AG10803 (cell line): Measurements from ENCODE around the gene LIME1.

Experiments
- DNase-seq: peaks from one replicate; pipeline ENCODE4 v3.0.0; 2010; ENCODE audit warnings: low read depth
- H3K4me3 ChIP-seq: 2 replicates; pipeline ENCODE4 v1.5.1; 2011; ENCODE audit warnings: mild to moderate bottlenecking, low read length, control low read depth
- TF ChIP-seq, protein P1 (sequence below): conservative IDR thresholded peaks from 2 replicates; pipeline ENCODE4 v1.5.1; 2011; ENCODE audit warnings: mild to moderate bottlenecking, low read length, control low read depth, inconsistent platforms

The LIME1 gene

DNA sequence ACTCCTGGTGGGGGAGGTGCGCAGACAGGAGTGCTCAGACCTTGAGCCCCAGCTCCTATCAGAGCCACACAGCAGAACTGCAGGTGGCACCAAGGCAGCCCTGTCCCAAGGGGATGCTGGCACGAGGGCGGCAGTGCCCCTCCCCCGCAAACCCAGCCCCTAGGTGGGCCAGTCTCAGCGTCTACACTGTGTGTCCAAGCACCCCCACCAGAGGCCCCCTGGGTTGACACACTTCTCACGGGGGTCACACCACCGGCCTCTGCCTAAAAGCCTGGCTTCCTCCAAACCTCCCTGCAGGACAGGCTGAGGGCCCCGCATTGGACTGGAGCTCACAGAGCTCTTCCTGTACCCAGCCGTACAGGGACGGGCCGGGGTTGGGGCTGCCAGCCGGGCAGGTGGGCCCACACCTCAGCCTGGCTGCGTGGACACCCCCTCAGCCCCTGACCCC, 11.2 kb downstream of the LIME1 start:
- TF ChIP-seq, protein P1, sequence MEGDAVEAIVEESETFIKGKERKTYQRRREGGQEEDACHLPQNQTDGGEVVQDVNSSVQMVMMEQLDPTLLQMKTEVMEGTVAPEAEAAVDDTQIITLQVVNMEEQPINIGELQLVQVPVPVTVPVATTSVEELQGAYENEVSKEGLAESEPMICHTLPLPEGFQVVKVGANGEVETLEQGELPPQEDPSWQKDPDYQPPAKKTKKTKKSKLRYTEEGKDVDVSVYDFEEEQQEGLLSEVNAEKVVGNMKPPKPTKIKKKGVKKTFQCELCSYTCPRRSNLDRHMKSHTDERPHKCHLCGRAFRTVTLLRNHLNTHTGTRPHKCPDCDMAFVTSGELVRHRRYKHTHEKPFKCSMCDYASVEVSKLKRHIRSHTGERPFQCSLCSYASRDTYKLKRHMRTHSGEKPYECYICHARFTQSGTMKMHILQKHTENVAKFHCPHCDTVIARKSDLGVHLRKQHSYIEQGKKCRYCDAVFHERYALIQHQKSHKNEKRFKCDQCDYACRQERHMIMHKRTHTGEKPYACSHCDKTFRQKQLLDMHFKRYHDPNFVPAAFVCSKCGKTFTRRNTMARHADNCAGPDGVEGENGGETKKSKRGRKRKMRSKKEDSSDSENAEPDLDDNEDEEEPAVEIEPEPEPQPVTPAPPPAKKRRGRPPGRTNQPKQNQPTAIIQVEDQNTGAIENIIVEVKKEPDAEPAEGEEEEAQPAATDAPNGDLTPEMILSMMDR = no peak
- no peak overlapping the region for H3K4me3 ChIP-seq
- no peak for DNase-seq

GRCh38 chr20:63748070-63748933, 11.8 kb downstream of the LIME1 start:
- TF ChIP-seq, protein P1 = no peak
- DNase-seq = no peak
- no peak overlapping the region for H3K4me3 ChIP-seq

- DNase-seq = no peak
- TF ChIP-seq, protein P1 = no peak
- H3K4me3 ChIP-seq = no peak overlapping the region
These were observed 12.4 kb downstream of the LIME1 start for GRCh38 chr20:63748934-63749270.

- TF ChIP-seq, protein P1 = no peak
- DNase-seq = no peak
- no peak overlapping the region for H3K4me3 ChIP-seq
These were observed 13.4 kb downstream of the LIME1 start for GRCh38 chr20:63749597-63750508.

DNA sequence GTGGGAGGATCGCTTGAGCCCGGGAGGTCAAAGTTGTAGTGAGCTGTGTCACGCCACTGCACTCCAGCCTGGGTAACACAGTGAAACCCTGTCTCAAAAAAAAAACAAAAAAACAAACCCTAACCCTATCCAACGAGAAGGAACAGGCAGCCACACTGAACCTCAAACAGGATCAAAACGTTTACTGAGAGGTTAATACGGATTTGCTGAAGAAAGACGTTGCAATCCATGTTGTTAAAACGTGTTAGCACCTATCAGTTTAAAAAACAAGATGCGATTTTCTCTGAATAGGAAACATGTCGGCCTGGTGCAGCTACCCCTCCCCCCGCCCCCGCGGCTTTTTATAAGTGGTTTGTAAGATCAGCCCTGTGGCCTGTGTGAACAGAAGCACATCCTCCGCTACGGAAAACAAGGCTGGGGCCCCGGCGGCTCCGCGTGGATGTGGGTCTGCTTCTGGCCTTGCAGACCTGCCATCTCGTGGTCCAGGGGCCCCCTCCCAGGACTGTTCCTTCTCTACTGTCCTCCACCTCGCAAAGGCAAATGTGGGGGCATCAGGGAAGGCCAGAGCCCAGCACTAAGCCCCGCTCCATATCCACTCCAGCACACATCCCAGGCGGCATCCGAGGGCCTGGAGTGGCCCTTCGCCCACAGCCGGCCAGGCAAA, 14.5 kb downstream of the LIME1 start:
- TF ChIP-seq, protein P1 = no peak
- no peak overlapping the region for H3K4me3 ChIP-seq
- no peak for DNase-seq

GRCh38 chr20:63751471-63752271, 15.2 kb downstream of the LIME1 start:
- TF ChIP-seq, protein P1 = no peak
- DNase-seq = no peak
- no peak overlapping the region for H3K4me3 ChIP-seq
